HUDEP-2 (cell line): Measurements from ENCODE around the gene PPP1R16B.
A peak's percentile ranks its signal among the peaks of the same experiment; 100 is the strongest.

ENCODE experiments used
- DNase-seq, 76 experiments: peaks; one replicate each; lab custom pipeline; 2025; ENCODE audit not compliant: unreplicated experiment in 76 of 76; lab: John Stamatoyannopoulos, UW

PPP1R16B gene

GRCh38 chr20:38893565-38894090, 88.1 kb downstream of the PPP1R16B start:
- peak in 48 of 76 experiments; percentile 1 to 72 (median 28) for DNase-seq

- peak in 2 of 76 experiments; percentile 5 to 33 for DNase-seq
These were observed 88.8 kb downstream of the PPP1R16B start for GRCh38 chr20:38894091-38894847.

DNA sequence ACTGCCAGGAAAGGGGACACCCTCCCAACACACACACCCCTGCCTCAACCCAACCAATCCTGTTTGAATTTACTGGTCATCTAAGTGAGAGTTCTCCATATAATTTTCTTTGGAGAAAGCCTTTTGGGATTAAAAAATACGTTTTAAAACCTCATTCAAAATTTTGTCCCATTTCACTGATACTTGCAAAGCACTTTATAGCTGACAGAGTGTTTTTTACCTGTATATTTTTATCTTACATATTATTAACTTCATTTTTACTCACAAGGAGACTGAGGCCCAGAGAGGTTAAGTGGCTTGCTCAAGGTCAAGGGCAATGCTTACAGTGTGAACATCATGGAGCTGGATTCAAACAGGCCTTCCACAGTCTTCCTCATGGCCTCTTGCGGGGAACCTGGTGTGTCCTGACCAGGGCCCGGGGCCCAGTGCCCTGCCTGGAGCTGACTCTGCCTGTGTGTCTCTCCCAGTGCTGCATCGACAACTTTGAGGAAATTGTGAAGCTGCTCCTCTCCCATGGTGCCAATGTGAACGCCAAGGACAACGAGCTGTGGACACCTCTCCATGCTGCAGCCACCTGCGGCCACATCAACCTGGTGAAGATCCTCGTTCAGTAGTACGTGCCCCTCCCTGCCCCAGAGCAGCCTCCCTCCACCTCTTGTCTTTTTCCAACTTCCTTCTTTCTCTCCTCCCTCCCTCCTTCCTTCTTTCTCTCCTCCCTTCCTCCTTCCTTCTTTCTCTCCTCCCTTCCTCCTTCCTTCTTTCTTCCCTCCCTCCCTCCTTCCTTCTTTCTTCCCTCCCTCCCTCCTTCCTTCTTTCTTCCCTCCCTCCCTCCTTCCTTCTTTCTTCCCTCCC, 89.8 kb downstream of the PPP1R16B start:
- no peak for DNase-seq

- DNase-seq, result no peak
These were observed 90.6 kb downstream of the PPP1R16B start for GRCh38 chr20:38896009-38896594.

- DNase-seq, result no peak
These were observed 91.8 kb downstream of the PPP1R16B start for GRCh38 chr20:38897267-38897666.

DNA sequence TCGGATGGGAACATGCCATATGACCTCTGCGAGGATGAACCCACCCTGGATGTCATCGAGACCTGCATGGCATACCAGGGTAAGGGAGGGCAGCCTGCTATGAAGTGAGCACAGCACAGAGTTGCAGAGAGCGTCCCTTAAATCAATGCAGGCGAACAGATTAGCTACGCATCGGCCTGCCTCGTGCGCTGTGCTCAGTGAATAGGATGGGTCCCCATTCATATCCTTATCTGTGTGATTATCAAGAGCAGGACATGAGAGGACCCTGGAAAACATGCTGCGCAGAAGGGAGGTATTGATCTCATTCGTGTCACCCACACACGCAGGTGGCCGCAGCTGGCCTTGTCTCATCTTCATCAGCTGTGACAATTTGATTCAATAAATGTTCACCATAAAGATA, 95.1 kb downstream of the PPP1R16B start:
- DNase-seq, result no peak

DNA sequence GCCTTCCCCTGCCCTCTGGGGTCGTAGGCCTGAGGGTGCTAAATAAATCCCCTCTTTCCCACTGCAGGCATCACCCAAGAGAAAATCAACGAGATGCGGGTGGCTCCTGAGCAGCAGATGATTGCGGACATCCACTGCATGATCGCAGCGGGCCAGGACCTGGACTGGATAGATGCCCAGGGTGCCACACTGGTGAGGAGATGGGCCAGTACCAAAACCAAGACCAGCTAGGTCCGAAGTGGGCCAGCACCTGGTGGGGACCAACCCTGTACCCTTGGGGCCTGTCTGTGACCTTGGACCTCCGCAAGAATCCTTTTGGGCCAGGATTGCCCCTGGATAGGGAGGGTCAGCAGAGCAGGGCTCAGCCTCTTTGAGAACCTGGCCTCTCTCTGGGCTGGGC, 97.1 kb downstream of the PPP1R16B start:
- DNase-seq, result no peak

- no peak for DNase-seq
These were observed 97.8 kb downstream of the PPP1R16B start for GRCh38 chr20:38903335-38903734.

GRCh38 chr20:38905375-38905774, 99.9 kb downstream of the PPP1R16B start:
- DNase-seq, result no peak

GRCh38 chr20:38907918-38908677, 102.6 kb downstream of the PPP1R16B start:
- DNase-seq, result no peak

DNA sequence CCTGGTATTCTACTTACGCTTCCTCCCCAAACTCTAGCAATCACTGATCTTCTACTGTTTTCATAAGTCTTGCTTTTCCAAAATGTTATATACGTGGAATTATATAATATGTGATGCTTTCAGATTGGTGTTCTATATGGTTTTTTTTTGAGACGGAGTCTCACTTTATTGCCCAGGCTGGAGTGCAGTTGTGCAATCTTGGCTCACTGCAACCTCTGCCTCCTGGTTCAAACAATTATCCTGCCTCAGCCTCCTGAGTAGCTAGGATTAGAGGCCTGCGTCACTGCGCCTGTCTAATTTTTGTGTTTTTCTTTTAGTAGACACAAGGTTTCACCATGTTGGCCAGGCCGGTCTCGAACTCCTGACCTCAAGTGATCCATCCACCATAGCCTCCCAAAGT, 109.9 kb downstream of the PPP1R16B start:
- no peak for DNase-seq

DNA sequence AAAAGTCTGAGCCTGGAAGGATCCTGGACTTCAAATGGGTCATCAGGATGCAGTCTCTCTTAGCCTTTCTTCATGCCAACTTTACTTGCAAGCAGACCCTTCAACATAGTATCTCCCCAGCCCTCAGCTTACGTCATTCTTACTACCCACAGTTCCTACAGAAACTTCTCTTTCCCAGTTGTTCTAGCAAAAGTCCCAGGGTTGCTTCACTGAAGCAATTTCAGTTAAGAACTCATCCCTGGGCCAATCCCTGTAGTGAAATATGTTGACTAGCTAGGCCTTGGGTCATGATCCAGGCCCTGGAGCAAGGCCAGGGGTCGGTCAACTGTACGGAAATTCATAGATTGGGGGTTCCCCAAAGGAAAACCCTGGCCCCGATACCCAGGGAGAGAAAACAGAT, 112.2 kb downstream of the PPP1R16B start:
- DNase-seq, result no peak

DNA sequence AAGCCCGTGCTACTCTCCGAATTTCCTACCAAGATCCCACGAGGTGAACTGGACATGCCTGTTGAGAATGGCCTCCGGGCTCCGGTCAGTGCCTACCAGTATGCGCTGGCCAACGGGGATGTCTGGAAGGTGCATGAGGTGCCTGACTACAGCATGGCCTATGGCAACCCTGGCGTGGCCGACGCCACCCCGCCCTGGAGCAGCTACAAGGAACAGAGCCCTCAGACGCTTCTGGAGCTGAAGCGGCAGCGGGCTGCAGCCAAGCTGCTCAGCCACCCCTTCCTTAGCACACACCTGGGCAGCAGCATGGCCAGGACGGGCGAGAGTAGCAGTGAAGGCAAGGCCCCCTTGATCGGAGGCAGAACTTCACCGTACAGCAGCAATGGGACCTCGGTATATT, 112.7 kb downstream of the PPP1R16B start:
- DNase-seq, result no peak

GRCh38 chr20:38919683-38920082, 114.2 kb downstream of the PPP1R16B start:
- no peak for DNase-seq

DNA sequence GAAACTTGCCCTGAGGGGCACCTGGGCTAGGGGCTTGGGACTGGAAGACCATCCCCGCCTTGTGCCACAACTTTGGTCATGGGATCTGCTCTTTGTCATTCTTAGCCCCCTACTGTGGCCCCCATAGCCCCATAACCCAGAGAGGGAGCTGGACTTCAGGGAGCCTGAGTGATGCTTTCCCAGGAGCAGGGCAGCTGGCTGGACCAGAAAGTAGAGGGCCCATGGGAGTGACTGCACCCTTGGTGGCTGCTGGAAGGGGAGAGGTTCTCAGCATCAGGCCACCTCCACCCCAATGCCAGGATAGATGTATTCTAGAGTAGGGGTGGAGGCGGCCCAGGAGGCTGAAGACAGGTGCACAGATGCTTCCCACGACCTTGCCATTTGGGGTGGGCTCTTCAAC, 114.9 kb downstream of the PPP1R16B start:
- no peak for DNase-seq

GRCh38 chr20:38920851-38921250, 115.4 kb downstream of the PPP1R16B start:
- no peak for DNase-seq

- no peak for DNase-seq
These were observed 119.2 kb downstream of the PPP1R16B start for GRCh38 chr20:38924718-38925117.

DNA sequence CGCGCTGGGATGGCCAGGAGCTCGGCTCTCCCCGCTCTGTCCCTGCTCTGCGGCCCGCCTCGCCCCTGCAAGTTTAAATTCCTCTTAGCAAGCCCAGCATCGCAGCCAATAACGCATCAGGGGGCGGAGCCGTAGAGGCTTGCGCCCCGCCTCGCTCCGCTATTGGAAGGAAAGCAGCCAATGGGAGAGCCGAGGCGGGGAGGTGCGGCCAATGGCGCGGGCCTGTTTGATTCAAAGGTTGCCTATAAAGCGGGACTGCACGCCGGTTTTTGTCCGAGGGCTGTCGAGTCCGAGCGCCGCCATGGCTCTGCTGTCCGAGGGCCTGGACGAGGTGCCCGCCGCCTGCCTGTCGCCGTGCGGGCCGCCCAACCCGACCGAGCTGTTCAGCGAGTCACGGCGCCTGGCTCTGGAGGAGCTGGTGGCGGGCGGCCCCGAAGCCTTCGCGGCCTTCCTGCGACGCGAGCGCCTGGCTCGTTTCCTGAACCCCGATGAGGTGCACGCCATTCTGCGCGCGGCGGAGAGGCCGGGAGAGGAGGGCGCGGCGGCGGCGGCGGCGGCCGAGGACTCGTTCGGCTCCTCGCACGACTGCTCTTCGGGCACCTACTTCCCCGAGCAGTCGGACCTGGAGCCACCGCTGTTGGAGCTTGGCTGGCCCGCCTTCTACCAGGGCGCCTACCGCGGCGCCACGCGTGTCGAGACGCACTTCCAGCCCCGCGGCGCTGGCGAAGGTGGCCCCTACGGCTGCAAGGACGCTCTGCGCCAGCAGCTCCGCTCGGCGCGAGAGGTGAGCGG, 120.8 kb downstream of the PPP1R16B start, which contains the start of gene FAM83D:
TSS of gene FAM83D (plus strand) at position 276 of the 792 bp plus-strand sequence. CDS start at position 302, 26 bp downstream.
- peak; percentile 35 to 99 (median 95) for DNase-seq

DNA sequence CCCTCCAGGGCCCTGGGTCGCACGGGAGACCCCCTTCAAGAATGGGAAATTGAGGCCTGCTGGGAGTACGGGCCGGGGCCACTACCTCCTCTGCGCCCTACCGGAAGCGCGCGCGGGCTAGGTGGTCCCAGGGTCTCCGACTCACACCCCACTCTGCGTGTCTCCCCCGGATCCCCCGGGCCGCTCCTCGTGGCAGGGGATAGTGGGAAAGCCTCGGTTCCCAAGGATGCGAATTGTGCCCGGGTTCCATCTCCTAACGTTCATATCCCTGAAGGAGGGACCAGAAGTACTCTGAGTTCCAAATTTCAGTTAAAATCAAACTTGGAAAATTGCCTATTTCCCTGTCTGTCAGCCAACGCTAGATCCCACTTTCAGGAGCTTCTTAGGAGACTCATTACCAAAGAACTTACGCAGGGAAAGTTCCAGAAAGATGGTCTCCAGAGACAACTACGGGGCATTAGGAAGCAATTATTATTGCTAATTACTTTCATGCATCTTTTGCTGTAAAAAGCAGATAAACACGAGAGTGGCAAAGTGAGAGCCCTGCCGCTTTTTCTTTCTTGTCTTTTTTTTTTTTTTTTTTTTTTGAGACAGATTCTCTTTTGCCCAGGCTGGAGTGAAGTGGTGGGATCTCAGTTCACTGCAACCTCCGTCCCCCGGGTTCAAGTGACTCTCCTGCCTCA, 121.6 kb downstream of the PPP1R16B start:
- peak in 2 of 76 experiments; percentile 13 to 36 for DNase-seq
